Breast epithelium (tissue), 4 donors: ENCODE results near the gene RAP1B. TPM values are rescaled to one million over a fixed set of nuclear protein-coding genes. Genes with fewer than 3 reads are reported as not detected.

Experiments used
- DNase-seq, 2 donors: peaks; one replicate each; pipeline ENCODE4 v3.0.0-alpha.2; 2019; ENCODE audit warnings: low spot score in 2 of 2
- H3K27ac ChIP-seq, 2 donors: fragments of 200-600 bp; sonication (generic) in 1 of 2; one replicate each; pipeline ENCODE4 v1.5.1; 2016 to 2019; ENCODE audit warnings: mild to moderate bottlenecking in 1 of 2
- H3K27me3 ChIP-seq, 2 donors: fragments of 200-600 bp; sonication (generic) in 1 of 2; one replicate each; pipeline versions ENCODE4 v1.5.1 to v1.6.0; 2017 to 2019; ENCODE audit warnings: control low read depth in 1 of 2, mild to moderate bottlenecking in 1 of 2
- H3K36me3 ChIP-seq: fragments of 200-600 bp; one replicate; pipeline ENCODE4 v1.5.1; 2019
- H3K4me1 ChIP-seq, 2 donors: fragments of 200-600 bp; sonication (generic); one replicate each; pipeline ENCODE4 v1.5.1; 2016 to 2019; ENCODE audit warnings: control low read depth in 1 of 2
- H3K4me3 ChIP-seq, 3 donors: fragments of 200-600 bp; sonication (generic); 1 replicate in 2 of 3; 2 replicates in 1 of 3; pipeline ENCODE4 v1.5.1; 2016 to 2019; ENCODE audit warnings: mild to moderate bottlenecking in 3 of 3, moderate library complexity in 2 of 3
- H3K9me3 ChIP-seq, 2 donors: fragments of 200-600 bp; sonication (generic) in 1 of 2; one replicate each; pipeline ENCODE4 v1.5.1; 2016 to 2019; ENCODE audit warnings: control low read depth in 1 of 2
- CTCF ChIP-seq, 3 donors: fragments of 450-650 bp; IDR thresholded peaks; one replicate each; pipeline ENCODE4 v1.5.1; 2016 to 2017; ENCODE audit warnings: antibody characterized with exemption in 3 of 3, mild to moderate bottlenecking in 3 of 3, moderate library complexity in 3 of 3
- POLR2A ChIP-seq: fragments of 450-650 bp; IDR thresholded peaks from one replicate; pipeline ENCODE4 v1.6.1; 2016; ENCODE audit warnings: antibody characterized with exemption, mild to moderate bottlenecking, moderate library complexity
- POLR2AphosphoS5 ChIP-seq, 3 donors: sonication (generic); formaldehyde crosslinking; IDR thresholded peaks; one replicate each; pipeline ENCODE4 v1.6.1; 2017; ENCODE audit warnings: antibody characterized with exemption in 3 of 3
- intact Hi-C: fragments of 100-400 bp; cut with DNase I; formaldehyde crosslinking; loops from one replicate; pipeline ENCODE4 v1.15.1; 2023; ENCODE audit warnings: low total_unique reads
- total RNA-seq, 3 donors: library from RNA; depleted of rRNA; stranded (reverse); fragments of >200 nt; gene quantifications; one replicate each; pipeline ENCODE4 v1.1.0, GENCODE V29; 2016

Gene RAP1B
- total RNA-seq, 3 donors from 2014 or later: 176 to 198 (median 186) TPM

- intact Hi-C loops: no loop called here
- H3K36me3 ChIP-seq: no peaks in the 10 kb centered on the region
- H3K27me3 ChIP-seq: no peaks in the 10 kb centered on the region
- no peaks in the 10 kb centered on the region for H3K4me1 ChIP-seq
- no peak overlapping the region for H3K27ac ChIP-seq
- no peak for TF ChIP-seq CTCF (IDR thresholded peaks at IDR 0.05)
- no peak for TF ChIP-seq POLR2A
- no peak for TF ChIP-seq POLR2AphosphoS5 (IDR thresholded peaks at IDR 0.05)
- H3K4me3 ChIP-seq: no peak overlapping the region
- DNase-seq: no peak
- H3K9me3 ChIP-seq: no peaks in the 10 kb centered on the region
Measured at GRCh38 chr12:68572661-68573060, 38.0 kb upstream of the RAP1B start.

- Histone ChIP-seq H3K4me3 (no peak overlapping the region), H3K27ac (no peak overlapping the region), H3K36me3 (no peaks in the 10 kb centered on the region), H3K9me3 (no peaks in the 10 kb centered on the region), H3K4me1 (no peaks in the 10 kb centered on the region), H3K27me3 (no peaks in the 10 kb centered on the region)
- no peak for TF ChIP-seq POLR2AphosphoS5 (IDR thresholded peaks at IDR 0.05)
- TF ChIP-seq CTCF (IDR thresholded peaks at IDR 0.05): no peak
- TF ChIP-seq POLR2A: no peak
- intact Hi-C loops: no loop called here
- DNase-seq: no peak
Measured at GRCh38 chr12:68573406-68573805, 37.3 kb upstream of the RAP1B start.

- intact Hi-C loops: no loop called here
- Histone ChIP-seq H3K27me3 (no peaks in the 10 kb centered on the region), H3K4me1 (no peaks in the 10 kb centered on the region), H3K27ac (no peak overlapping the region), H3K9me3 (no peaks in the 10 kb centered on the region), H3K4me3 (no peak overlapping the region), H3K36me3 (no peaks in the 10 kb centered on the region)
- TF ChIP-seq POLR2A (no peak), POLR2AphosphoS5 (IDR thresholded peaks at IDR 0.05) (no peak), CTCF (IDR thresholded peaks at IDR 0.05) (no peak)
- DNase-seq: no peak
Measured at GRCh38 chr12:68577949-68578348, 32.8 kb upstream of the RAP1B start.

- DNase-seq: no peak
- H3K27ac ChIP-seq: no peak overlapping the region
- H3K27me3 ChIP-seq: no peaks in the 10 kb centered on the region
- intact Hi-C loops: no loop called here
- H3K4me3 ChIP-seq: no peak overlapping the region
- H3K9me3 ChIP-seq: no peaks in the 10 kb centered on the region
- TF ChIP-seq CTCF (IDR thresholded peaks at IDR 0.05) (no peak), POLR2AphosphoS5 (IDR thresholded peaks at IDR 0.05) (no peak), POLR2A (no peak)
- no peaks in the 10 kb centered on the region for H3K4me1 ChIP-seq
- no peaks in the 10 kb centered on the region for H3K36me3 ChIP-seq
Measured at GRCh38 chr12:68578765-68579164, 31.9 kb upstream of the RAP1B start.

- Histone ChIP-seq H3K27ac (no peak overlapping the region), H3K9me3 (no peaks in the 10 kb centered on the region), H3K4me3 (no peak overlapping the region), H3K4me1 (no peaks in the 10 kb centered on the region), H3K36me3 (no peaks in the 10 kb centered on the region), H3K27me3 (no peaks in the 10 kb centered on the region)
- no peak for DNase-seq
- TF ChIP-seq POLR2A (no peak), CTCF (IDR thresholded peaks at IDR 0.05) (no peak), POLR2AphosphoS5 (IDR thresholded peaks at IDR 0.05) (no peak)
- intact Hi-C loops: no loop called here
Measured at GRCh38 chr12:68579254-68579653, 31.4 kb upstream of the RAP1B start.
